AG04449 (cell line): ENCODE results near the gene MYRIP.

Experiments
- CTCF ChIA-PET: fragments of 350-600 bp; formaldehyde crosslinking; extraction: SDS; loops from one replicate; lab custom pipeline; 2021; ENCODE audit warnings: antibody characterized with exemption; lab: Yijun Ruan, JAX
- POLR2A ChIA-PET: fragments of 400-600, 350-600 bp; formaldehyde crosslinking; extraction: SDS; loops from one replicate; lab custom pipeline; 2020; ENCODE audit warnings: antibody characterized with exemption, inconsistent platforms; lab: Yijun Ruan, JAX
- DNase-seq: peaks from one replicate; pipeline ENCODE4 v3.0.0-alpha.2; 2010; ENCODE audit warnings: low read depth, low spot score
- H3K4me3 ChIP-seq: 2 replicates; pipeline ENCODE4 v1.5.1; 2011; ENCODE audit warnings: low read depth, mild to moderate bottlenecking, control low read depth, low read length
- TF ChIP-seq, protein P1 (sequence below): IDR thresholded peaks from one replicate; pipeline ENCODE4 v1.5.1; 2011; ENCODE audit warnings: mild to moderate bottlenecking, moderate library complexity, low read length, control low read depth, inconsistent platforms; ENCODE audit not compliant: insufficient read depth; ENCODE audit errors: missing control alignments

The MYRIP gene

DNA sequence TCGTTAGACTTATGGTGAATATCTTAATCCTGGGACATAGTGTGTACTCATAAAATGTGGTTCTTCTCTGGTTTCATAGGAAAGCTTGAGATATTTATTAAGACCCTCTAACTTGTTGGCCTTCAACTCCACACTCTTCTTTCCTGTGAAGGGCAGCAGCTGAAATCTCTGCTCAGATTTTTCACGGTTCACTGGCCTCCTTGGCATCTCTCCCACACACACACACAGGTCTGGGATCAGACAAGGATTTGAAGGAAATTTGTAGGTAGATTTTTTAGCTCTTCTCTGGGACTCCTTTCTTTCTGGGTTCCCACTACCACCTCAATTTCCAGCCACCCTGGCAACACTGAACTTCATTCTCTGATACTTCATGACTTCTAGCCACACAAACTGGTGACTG lies 70.2 kb downstream of the MYRIP start:
- ChIA-PET CTCF (no interaction called here), POLR2A (no interaction called here)
- TF ChIP-seq, protein P1, sequence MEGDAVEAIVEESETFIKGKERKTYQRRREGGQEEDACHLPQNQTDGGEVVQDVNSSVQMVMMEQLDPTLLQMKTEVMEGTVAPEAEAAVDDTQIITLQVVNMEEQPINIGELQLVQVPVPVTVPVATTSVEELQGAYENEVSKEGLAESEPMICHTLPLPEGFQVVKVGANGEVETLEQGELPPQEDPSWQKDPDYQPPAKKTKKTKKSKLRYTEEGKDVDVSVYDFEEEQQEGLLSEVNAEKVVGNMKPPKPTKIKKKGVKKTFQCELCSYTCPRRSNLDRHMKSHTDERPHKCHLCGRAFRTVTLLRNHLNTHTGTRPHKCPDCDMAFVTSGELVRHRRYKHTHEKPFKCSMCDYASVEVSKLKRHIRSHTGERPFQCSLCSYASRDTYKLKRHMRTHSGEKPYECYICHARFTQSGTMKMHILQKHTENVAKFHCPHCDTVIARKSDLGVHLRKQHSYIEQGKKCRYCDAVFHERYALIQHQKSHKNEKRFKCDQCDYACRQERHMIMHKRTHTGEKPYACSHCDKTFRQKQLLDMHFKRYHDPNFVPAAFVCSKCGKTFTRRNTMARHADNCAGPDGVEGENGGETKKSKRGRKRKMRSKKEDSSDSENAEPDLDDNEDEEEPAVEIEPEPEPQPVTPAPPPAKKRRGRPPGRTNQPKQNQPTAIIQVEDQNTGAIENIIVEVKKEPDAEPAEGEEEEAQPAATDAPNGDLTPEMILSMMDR = no peak
- no peak for DNase-seq
- no peak overlapping the region for H3K4me3 ChIP-seq

DNA sequence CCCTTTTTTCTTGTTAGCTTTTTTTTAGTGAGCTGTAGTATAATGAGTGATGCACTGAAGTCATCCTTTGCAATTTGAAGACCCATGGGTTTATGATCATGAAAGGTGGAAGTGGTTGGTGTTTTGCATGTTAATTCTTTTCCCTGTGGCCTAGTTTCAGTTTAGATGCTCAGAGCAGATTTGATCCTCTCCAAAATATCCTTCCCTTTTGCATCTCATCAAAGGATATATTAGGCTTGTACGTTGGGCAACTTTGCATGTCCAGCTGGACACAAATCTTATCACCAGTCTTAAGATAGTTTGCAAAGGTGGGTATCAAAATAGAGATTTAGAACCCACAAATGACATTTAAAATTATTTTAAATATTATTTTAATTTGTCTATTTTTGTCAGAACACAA lies 72.7 kb downstream of the MYRIP start:
- TF ChIP-seq, protein P1 = no peak
- H3K4me3 ChIP-seq = no peak overlapping the region
- DNase-seq = no peak
- POLR2A ChIA-PET = no interaction called here
- CTCF ChIA-PET = no interaction called here

DNA sequence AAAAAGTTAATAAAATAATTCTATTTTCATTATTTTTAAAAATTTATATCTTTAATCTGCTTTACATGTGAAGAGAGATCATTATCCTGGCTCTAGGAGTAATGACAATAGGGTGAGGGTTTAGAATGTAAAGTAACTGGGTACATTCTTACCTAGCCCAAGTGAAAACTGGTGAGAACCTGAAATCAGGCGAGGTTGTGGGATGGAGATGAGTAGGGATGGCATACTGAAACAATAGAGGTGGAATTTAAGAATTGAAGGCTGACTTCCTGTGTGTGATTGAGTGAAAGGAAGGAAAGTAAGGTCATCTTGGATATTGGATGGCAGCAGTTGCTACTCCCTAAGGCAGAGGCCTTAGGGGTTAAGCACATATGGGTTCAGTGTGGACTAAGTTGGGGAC lies 82.7 kb downstream of the MYRIP start:
- H3K4me3 ChIP-seq = no peak overlapping the region
- ChIA-PET POLR2A (no interaction called here), CTCF (no interaction called here)
- TF ChIP-seq, protein P1 = no peak
- DNase-seq = no peak

DNA sequence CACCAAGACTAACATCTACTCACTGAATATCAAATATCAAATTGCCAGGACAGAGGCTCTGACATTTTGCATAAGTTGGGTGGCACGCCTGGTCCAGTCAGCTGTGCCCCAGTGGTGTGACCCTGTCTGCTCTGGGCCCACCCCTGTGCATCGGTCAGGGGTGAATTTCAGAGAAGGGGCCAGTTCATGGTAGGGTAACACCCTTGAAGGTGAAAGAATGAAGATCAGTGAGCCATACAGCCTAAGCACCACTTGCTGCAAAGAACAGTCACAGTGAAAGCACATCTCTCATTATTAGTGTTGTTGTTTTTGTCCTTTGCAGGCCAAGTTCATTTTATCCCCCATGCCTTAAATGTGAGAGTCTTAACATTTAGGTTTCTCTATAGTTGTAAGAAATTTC lies 86.8 kb downstream of the MYRIP start:
- TF ChIP-seq, protein P1 = no peak
- no peak overlapping the region for H3K4me3 ChIP-seq
- DNase-seq = no peak
- POLR2A ChIA-PET = no interaction called here
- CTCF ChIA-PET = no interaction called here

DNA sequence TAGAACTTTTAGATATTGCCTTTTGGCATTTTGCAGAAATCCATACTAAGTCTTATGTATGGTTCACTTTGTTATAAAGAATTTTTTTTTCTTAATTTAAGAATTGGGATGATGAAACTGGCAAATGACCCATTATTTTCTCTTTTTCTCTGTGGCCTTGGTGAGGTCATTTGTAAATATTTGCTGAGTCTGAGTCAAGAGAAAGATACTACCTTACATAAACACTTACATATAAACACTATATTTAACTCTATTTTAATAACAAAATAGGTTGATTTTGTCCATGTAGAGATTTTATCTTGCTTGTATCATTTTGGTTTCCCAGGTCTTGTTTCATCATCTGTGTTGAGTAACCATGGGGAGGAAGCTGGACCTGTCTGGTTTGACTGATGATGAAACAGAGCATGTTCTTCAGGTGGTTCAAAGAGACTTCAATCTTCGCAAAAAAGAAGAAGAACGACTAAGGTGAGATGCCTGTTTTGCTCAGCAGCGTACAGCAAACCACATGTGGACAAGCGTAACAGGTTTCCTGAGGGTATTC lies 91.1 kb downstream of the MYRIP start:
- no peak overlapping the region for H3K4me3 ChIP-seq
- POLR2A ChIA-PET = no interaction called here
- CTCF ChIA-PET = no interaction called here
- no peak for DNase-seq
- TF ChIP-seq, protein P1 = no peak

DNA sequence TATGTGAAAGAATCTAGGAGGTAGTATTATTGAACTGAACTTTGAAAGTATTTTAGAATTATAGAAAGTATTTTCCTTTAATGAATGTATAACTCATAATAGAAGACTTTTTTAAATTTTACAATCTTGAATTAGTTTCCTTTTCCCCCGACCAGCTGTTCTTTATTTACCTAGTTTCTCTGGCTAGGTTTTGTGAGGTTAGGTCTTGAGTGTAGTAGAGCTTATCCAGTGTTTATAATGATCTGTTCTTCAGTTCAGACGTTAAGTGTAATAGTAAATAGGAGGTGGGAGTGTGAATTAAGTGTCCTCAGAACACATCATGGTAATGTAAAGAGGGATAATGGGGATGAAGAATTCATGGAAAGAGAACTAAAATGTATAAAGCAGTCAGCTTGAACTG lies 93.8 kb downstream of the MYRIP start:
- CTCF ChIA-PET = no interaction called here
- TF ChIP-seq, protein P1 = no peak
- no peak for DNase-seq
- POLR2A ChIA-PET = no interaction called here
- H3K4me3 ChIP-seq = no peak overlapping the region
